NCI-H2171 (cell line): ENCODE data around the gene MTCL3.

Source experiments
- DNase-seq: peaks from one replicate; lab custom pipeline; 2025; lab: John Stamatoyannopoulos, UW

The MTCL3 gene

DNA sequence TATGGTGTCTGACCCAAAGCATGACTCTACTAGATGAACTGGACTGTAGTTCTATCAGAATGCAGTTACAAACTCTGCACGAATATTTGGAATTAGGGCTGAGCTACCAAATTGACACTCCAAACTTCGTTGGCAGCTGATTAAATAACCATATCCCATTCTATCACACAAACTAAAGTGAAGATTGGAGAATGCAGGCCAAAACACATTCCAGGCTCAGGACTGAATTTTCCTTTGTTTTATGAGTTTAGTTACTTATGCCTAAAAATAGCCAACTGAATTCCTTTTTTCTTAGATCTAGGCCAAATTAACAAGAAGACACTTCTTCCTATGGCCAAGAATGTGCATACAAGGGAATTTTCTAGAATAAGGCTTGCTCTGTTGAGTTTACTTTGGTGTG, 50.2 kb downstream of the MTCL3 start:
- no peak for DNase-seq

DNA sequence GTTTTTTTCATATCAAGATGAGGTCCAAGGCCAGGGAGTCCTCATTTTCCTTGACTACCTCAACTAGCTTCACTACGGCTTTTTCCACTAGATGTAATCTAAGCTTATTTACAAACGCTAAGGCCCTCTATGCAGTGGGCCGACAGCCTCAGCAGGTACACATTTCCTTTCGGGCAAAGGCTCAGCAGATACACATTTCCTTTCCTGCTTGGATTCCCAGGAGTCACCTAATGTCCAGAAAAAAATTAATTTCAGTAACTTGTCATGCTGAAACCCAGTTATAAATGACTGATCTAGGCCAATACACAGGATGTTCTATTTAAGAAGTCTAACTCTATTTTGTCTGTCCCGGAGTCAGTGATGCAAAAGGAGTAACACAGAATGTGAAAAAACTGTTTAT, 52.7 kb downstream of the MTCL3 start:
- no peak for DNase-seq

DNA sequence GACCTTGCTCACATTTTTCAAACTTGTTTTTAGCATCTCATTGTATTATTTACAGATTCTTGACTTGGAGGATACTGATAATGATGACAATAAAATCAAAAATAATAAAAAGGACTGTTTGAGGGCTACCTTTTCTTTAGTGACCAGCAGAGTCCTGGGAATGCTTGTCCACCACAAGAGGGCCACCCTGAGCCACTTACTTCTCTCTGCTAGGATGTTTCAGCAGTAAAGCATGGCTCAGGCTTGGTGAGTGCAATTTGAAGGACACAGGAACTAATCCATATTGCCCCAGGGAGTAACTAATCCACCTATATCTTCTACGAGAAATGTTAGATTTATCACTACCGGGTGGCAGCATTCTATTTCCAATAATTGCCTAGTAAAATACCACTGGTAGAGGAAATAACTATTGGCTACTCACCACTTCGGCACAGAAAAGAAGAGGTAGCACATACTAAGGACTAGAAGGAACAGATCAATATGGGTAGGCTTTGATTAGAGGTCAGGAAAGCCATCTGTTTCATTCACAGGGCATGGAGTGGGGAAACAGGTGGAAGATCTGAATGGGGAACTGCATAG, 54.2 kb downstream of the MTCL3 start:
- DNase-seq, result no peak

DNA sequence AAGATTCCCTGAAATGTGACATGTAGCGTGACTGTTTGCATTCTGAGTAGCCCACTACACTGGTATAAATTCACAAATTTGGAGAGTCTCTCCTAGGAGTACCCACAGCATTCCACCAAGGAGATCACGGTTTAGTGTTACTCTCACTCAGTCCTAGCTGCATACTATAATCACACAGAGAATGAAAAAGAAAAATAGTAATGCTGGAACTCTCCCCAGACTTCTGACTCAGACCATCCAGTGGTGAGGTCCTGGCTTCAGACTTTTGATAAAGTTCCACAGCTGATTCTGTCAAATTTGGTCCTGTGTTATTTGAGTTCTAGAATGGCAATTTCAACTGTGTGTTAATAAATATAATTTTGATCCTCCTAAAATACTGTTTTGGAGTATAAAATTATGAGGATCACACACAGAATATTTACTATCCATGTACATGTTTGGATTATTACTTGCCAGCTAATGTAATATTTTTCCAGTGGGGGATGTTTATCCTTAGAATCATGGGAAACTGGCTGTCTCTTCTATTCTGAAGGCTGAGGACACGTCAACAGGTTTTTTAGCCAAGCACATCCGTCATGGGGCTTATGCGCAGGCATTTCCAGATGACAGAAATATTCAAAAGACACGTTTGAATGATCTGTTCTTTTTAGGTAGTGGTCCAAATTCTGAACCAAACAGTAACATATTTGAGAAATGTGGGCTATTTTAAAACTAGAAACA, 54.8 kb downstream of the MTCL3 start:
- DNase-seq, result no peak

DNA sequence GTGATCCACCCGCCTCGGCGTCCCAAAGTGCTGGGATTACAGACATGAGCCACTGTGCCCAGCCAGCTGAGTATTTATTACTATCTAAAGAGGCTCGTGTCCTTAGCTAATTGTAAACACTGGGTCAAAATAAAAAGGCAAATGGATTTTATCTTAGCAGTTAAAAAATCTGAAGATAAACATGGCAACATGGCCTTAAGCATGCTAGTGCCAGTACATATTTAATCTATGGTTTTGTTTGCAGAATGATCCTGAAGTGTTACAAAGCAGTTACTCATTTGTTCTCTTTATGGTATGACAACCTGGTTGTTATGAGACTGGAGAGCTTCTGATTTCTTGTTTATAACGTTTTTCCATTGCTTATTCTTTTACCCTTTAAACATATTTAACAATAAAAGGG, 56.1 kb downstream of the MTCL3 start:
- no peak for DNase-seq

DNA sequence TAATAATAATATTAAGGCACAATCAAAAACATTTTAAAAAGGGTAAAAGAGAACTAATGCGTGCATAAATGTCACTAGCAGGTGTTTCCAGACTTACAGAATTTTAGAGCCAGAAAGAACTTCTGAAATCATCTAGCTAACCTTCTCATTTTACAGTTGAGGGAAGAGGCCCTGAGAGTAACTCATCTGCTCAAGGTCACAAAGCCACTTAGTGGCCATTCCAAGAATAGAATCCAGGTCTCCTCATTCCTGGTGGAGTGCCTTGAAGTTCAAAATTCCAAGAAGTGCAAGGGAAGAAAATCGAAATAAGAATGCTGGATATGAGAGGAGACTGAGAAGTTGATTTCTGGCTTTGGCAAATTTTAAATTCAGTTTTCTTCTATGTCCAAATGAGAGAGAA, 56.8 kb downstream of the MTCL3 start:
- no peak for DNase-seq

DNA sequence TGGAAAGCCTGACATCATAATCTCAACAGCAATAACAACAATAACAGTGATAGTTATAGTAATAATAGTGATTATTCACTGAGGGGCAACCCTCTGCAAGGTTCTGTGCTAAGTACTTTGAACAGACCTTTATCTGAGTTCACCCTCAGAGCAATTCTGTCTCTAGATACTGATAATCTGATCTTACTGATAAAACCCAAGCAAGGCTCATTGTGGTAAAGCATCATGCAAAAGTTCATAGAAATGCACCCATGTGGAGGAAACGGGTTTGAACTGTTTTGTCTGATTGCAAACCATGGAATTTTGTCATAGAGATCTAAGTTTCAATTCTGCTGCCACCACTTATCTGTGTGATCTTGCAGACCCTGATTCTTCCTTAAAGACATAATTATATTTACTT, 58.7 kb downstream of the MTCL3 start:
- DNase-seq, result no peak

DNA sequence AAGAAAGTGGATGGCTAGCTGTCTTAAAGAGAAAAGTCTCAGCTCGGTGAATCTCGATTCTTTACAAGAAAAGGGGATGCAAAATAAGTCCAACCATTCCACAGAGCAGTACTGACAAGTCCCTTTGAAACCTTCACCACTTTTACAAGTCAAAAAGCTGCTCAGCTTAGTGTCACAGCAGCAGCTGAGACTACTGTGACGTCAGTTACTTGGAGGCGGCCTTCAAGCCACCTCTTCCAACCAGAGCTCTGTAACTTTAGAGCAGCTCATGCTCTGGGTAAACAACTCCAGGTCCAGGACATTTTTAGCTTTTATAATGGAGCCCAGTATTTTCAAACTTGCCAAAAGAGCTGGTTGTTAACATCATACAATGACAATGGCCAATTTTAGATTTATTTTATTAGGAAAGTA, 59.9 kb downstream of the MTCL3 start, which contains the start of gene KIAA0408:
KIAA0408 (minus strand) TSS at position 159 of the 411 bp plus-strand sequence. CDS start 5,408 bp downstream, outside the sequence.
- DNase-seq, result no peak

DNA sequence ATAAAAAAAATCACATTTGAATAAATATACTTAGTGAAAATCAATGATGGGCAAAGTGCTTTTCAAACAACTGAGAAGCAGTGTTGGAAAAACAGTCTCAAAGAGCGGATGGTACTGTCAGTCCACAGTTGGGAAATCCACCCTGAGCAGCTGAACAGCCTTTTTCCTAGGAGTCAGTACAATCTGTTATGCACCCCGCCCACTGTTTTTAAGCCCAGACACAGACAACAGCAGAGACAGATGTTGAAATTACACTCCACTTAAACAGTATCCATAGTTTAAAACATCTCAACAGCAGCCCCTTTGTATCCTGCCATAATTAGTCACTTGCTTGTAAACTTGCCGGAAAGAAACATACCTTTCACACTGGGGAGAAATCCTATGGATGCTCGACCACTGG, 60.3 kb downstream of the MTCL3 start:
- no peak for DNase-seq

DNA sequence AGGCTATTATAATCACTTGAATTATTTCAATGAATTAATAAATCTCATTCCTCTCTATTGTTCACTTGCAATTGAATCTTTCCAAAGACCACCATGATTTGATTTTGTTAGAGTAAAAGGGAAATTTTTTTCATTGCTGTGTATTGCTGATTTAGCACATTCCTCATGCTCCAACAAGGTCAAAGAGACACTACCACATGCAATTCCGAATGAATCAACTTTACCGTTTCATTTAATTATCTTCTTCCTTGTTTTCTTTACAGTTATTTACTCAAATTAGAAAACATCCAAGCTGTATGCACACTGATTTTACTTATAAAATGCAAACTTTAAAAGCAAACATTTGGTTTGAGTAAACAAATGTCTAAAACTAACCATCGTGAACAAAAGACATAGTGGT, 60.9 kb downstream of the MTCL3 start:
- no peak for DNase-seq

DNA sequence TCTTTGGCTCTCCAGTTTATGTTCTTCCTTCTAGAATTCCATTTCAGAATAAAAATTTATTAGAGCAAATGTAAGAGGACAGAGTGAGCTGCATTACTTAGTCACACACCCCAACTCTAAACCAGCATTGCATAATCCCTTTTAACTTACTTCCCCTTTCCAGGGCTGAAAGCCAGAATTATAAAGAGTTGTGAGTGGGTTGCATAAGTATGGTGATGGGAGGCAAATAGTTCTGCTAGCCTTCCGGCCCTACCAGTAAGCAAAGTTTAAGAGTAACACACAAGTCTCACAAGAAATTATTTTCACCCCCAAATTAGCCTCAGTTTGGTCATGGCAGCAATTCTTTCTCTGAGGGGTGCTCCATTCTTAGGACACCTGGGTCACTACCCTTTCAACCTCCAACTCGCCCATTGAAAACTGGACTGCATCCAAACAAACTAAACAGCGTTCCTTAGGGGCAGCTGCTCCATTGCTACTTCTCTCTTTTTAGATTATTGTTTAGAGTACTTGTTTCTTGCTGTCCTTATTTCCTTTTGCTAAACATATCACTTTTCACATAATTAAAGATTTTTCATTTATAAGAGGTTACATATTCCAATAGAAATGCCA, 61.6 kb downstream of the MTCL3 start:
- no peak for DNase-seq

DNA sequence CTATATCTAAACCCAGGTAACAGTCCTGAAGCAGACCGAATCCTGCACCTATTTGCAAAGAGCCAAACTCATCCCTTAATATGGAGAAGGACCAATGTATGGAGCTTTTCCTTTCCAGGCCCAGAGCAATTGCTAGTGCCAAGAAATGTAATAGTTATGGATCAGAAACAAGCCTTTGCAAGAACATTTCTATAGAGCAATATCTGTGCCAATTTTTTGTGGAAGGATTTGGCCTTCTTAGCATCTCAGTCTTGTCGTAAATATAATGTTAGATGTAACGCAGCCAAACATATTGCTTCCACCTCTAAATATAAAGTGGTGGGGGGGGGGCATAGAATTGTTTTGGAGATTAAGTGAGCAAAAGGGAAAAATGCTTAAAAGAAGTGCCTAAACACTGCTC, 62.7 kb downstream of the MTCL3 start:
- DNase-seq, result no peak

DNA sequence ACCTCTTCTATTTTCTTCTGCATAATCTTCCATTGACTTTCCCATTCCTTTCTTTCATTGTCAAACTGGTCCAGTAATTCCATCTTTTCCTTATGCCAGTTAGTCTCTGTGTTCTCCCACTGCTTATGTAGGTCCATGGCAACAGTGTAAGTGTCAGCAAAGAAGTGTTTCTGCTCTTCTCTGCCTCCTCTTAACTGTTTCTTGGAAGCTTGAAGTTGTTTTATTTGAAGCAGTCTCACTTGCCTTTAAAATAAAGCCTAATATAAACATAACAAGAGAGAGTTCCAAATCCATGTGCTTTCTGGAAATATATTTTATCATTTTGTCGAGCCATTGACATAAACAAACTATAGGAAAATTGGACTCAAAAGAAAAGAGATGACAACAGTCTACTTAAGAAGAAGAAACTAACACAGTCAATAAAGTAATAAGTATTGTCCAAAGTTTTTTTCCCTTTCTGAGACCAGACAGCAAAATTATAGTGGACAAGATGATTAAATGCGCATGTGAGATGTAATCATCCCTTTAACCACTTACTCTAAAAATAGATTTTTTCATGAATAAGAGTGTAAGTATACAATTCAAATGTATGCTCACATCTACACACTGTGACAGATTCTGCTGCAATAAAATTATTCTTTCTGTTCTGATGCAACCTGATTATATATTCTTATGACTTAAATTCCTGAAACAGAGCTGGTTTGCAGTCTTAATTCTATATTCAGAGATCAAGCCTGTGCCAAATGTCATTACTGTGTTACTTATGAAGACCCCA, 65.1 kb downstream of the MTCL3 start:
- no peak for DNase-seq

DNA sequence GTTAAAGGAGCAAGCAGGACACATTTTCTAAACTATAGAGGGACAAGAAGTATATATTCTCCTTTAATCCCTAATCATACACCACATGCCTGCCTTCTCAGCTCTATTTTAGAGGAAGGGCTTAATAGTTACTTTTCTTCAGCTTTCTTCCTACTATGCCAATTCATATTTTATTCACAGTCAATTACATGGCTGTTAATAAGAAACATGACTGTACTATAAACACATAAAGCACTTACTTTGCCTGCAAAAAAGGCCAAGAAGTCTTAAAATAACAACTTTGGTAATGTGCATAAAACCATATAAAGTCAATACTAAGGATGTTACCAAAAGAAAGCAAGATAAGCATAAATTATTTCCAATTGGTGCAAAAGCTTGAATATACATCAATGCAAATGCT, 66.3 kb downstream of the MTCL3 start:
- DNase-seq, result no peak

DNA sequence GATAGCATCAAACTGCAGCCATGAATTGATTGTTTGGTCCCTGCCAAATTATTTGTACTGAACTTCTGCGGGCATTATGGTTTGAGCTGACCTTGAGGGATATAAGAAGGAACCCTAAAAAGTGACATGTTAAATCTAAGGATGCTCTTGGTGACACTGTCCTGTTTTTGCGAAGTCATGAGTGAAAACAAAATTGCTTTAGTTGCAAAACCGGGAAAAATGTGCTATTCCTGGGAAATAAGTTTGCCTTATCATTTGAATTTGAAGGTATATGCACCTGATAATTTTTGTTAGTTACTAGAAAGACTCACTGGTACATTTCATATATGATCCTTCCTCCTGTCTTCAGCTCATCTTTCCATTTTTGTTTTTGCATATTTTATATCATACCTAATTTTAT, 67.7 kb downstream of the MTCL3 start:
- DNase-seq, result no peak

DNA sequence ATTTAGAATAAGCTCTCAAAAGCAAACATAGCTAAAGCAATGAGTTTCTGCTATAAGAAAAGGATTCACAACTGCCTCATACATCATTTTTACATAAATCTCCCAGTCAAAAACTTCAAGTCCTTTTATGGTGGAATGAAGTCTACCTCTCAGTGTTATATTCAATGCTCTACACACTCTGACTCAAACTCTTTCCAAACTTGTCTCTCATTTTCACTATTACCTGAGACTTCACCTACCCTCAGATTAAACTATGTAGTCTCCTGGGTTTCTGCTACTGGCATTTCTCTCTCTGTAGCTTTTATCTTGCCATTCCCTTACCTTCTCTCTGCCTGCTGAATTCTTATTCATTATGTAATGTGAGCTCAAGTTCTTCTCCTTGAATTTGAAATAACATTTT, 71.4 kb downstream of the MTCL3 start:
- DNase-seq, result no peak

DNA sequence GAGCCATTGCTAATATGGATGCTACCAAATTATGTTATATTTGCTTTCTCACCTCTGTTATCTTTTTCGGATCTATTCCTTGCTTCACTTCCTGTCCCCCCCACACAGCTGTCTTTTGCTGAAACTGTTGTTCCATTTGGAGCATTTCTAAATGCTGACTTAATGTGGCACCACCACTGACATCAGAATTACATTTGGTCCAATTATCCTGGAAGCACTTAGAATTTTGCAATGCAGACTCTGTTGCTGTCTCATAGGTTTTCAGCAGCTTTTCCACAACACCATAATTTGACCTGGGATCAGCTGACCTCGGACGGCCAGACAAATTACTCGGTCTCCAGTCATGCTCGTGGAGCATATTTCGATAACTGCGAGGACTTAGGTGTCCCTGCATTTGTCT, 72.8 kb downstream of the MTCL3 start:
- DNase-seq, result no peak

DNA sequence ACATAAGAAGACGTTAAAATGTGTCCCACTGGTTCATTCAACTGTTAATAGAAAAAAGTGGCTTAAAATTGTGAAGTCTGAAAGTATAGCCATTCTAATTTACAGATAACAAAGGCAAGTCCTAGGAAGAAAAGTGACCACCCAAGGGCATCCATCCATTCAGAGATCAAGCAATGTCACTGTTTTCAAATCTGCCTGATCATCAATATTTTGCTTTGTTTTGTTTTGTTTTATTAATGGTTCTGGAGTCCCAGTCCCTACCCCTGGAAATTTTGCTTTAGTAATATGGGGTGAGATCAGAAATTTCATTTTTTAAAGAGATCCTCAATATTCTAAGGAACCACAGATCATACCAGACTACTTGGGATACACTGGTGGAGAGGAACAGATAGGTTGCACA, 77.3 kb downstream of the MTCL3 start:
- DNase-seq, result no peak

DNA sequence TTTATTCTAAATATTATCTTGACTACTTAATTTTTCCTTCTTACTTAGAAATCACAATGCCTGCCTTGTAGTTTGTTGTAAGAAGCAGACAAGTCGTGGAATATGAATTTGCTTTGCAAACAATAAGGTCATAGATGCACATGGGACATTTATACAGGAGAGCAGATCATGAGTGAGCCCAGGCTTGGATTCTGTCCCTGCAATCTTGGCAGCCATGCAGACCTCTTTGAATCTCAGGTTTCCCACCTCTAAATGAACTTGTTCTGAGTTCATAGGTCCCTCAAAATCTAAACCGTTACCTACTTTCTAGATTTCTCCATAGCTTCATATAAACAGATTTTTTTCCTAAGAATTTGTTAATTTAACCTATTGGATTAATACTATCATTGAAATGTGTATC, 79.4 kb downstream of the MTCL3 start:
- no peak for DNase-seq

DNA sequence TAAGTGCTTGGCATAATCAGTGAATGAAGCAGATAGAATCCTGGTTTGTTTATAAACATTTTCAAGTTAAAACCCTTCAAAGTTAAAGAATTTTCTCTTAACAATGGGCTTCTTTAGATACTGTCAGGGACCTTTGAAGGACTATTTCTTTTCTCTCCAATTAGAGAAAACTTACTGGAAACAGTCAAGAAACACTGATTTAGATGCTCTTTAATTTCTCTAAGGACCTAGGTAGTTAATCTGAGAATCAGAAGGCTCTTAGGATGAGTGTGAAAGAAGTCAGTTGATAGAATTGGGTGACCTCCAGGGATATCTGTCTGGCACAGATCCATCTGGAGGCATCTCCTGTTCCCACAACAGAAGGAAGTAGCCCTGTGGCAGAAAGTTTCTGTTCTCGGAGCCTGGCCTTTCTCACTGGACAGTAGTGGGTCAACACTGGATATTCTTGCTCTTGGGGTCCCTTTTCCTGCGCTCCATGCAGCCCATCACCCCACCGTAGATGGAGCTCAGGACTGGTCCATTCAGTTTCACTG, 82.5 kb downstream of the MTCL3 start:
- DNase-seq, result no peak

DNA sequence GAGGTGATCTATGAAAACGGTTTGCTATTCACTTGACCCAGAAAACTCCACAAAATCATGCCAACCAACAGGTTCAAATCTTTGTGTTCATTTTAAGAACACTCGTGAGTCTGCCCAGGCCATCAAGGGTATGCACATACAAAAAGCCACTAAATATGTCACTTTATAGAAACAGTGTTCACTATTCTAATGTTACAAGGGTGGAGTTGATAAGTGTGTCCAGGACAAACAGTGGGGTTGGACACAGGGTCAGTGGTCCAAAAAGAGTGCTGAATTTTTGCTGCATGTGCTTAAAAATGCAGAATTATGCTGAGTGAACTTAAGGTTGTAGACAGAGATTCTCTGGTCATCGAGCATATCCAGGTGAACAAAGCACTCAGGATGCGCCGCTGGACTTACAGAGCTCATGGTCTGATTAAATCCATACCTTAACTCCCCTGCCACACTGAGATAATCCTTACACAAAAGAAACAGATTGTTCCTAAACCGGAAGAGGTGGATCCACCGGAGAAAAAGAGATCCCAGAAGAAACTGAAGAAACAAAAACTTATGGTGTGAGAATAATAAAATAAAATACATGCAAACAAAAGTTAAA, 83.4 kb downstream of the MTCL3 start:
- DNase-seq, result no peak

DNA sequence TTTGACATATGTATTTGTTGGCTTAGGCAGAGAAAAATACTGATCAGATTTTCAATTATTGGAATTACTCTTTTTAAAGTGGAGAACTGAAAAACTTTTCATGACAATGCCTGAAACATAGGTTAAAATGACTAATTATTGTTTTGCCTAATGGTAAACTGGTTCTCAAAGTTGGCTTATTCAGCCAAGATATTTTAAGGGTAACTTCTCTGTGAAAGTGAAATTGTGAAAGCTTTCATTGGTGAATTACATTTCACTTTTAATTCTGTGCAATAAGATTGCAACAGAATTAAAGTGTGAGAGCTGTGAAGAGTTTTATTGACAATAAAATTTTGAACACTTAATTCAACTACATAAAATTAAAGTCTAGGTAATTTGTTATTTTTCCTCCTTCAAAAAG, 84.5 kb downstream of the MTCL3 start:
- no peak for DNase-seq
